Gastrocnemius medialis (tissue), 4 donors: ENCODE measurements around the gene VASN. TPM values are rescaled to one million over a fixed set of nuclear protein-coding genes. Genes with fewer than 3 reads are reported as not detected.
A peak's percentile ranks its signal among the peaks of the same experiment; 100 is the strongest.

Source experiments
- ATAC-seq, 2 donors: fragments of 150-250 bp; one replicate each; pipeline ENCODE4 v1.9.1; 2016
- DNase-seq, 2 donors: peaks; one replicate each; pipeline ENCODE4 v3.0.0-alpha.2; 2019
- H3K27ac ChIP-seq, 4 donors: fragments of 200-600 bp; sonication (generic); 1 replicate in 1 of 4; 2 replicates in 3 of 4; pipeline ENCODE4 v1.5.1; 2016 to 2018; ENCODE audit warnings: mild to moderate bottlenecking in 2 of 4, moderate library complexity in 1 of 4
- H3K27me3 ChIP-seq, 3 donors: fragments of 200-600 bp; sonication (generic) in 2 of 3; 1 replicate in 1 of 3; 2 replicates in 2 of 3; pipeline versions ENCODE4 v1.5.1 to v1.6.0; 2016 to 2019; ENCODE audit warnings: mild to moderate bottlenecking in 1 of 3, moderate library complexity in 1 of 3
- H3K36me3 ChIP-seq, 2 donors: fragments of 200-600 bp; sonication (generic) in 1 of 2; one replicate each; pipeline ENCODE4 v1.5.1; 2017 to 2018
- H3K4me1 ChIP-seq, 2 donors: fragments of 200-600 bp; sonication (generic) in 1 of 2; one replicate each; pipeline ENCODE4 v1.5.1; 2016 to 2017; ENCODE audit warnings: mild to moderate bottlenecking in 2 of 2
- H3K4me3 ChIP-seq, 4 donors: fragments of 200-600 bp; sonication (generic) in 3 of 4; 1 replicate in 1 of 4; 2 replicates in 3 of 4; pipeline ENCODE4 v1.5.1; 2016 to 2019; ENCODE audit warnings: mild to moderate bottlenecking in 2 of 4
- H3K9me3 ChIP-seq, 3 donors: fragments of 200-600 bp; sonication (generic) in 2 of 3; 1 replicate in 1 of 3; 2 replicates in 2 of 3; pipeline ENCODE4 v1.5.1; 2016 to 2019
- POLR2A ChIP-seq, 2 donors: fragments of 450-650 bp; IDR thresholded peaks; one replicate each; pipeline ENCODE4 v1.6.1; 2017; ENCODE audit warnings: antibody characterized with exemption in 2 of 2, mild to moderate bottlenecking in 2 of 2, moderate library complexity in 2 of 2
- in situ Hi-C, 4 donors: fragments of 200-750 bp; cut with MboI; loops; one replicate each; pipeline versions ENCODE4 v1.15.0 to v1.8.0; 2017; ENCODE audit warnings: low sequenced_read_pairs in 4 of 4
- intact Hi-C: fragments of 100-400 bp; cut with DNase I; formaldehyde crosslinking; loops from one replicate; pipeline ENCODE4 v1.15.1; 2023; ENCODE audit warnings: low total_unique reads
- total RNA-seq, 4 donors: library from RNA; depleted of rRNA; stranded (reverse); fragments of >200 nt; gene quantifications; one replicate each; pipeline versions ENCODE4 v1.1.0 to v1.2.3, GENCODE V29; 2016
- TF ChIP-seq, protein P1 (sequence below), 5 experiments: fragments of 450-650 bp in 3 of 5; fragments of 200-600 bp in 2 of 5; sonication (generic) in 2 of 5; IDR thresholded peaks in 4 of 5; conservative IDR thresholded peaks in 1 of 5; 1 replicate in 4 of 5; 2 replicates in 1 of 5; pipeline ENCODE4 v1.5.1; 2016 to 2019; ENCODE audit warnings: antibody characterized with exemption in 5 of 5, mild to moderate bottlenecking in 3 of 5, moderate library complexity in 3 of 5

Gene VASN
- total RNA-seq, 4 donors from 2014 or later = 2.4 to 12.8 (median 3.7) TPM

DNA sequence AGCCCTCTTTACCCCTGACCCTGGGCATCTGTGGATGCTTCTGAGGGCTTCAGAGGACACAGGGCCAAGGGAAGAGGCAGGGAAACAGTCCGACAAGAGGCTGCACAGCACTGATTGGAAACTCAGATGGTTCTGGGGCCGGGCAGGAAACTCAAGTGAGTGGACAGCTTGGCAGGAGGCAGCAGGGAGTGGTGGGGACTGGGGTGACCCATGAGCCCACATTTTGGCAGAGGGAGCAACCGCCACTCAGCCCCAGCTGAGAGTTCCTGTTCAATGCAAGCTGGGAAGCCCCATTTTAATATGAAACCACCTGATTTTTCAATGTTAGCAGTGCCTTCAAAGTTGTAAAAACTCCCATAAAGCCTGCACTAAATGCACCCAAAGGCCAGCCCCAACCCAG is 1.5 kb upstream of the VASN start:
- ATAC-seq (no peak), DNase-seq (no peak)
- no peaks in the 10 kb centered on the region for H3K9me3 ChIP-seq
- H3K4me1 ChIP-seq = peaks cover 16 to 17% of the 10 kb centered on the region in 2 donors
- H3K27me3 ChIP-seq = no peaks in the 10 kb centered on the region
- TF ChIP-seq, protein P1, sequence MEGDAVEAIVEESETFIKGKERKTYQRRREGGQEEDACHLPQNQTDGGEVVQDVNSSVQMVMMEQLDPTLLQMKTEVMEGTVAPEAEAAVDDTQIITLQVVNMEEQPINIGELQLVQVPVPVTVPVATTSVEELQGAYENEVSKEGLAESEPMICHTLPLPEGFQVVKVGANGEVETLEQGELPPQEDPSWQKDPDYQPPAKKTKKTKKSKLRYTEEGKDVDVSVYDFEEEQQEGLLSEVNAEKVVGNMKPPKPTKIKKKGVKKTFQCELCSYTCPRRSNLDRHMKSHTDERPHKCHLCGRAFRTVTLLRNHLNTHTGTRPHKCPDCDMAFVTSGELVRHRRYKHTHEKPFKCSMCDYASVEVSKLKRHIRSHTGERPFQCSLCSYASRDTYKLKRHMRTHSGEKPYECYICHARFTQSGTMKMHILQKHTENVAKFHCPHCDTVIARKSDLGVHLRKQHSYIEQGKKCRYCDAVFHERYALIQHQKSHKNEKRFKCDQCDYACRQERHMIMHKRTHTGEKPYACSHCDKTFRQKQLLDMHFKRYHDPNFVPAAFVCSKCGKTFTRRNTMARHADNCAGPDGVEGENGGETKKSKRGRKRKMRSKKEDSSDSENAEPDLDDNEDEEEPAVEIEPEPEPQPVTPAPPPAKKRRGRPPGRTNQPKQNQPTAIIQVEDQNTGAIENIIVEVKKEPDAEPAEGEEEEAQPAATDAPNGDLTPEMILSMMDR (IDR thresholded peaks at IDR 0.05 in 4 of 5, conservative IDR thresholded peaks at IDR 0.05 in 1 of 5) = no peak
- TF ChIP-seq POLR2A (IDR thresholded peaks at IDR 0.05) = no peak
- H3K36me3 ChIP-seq = no peaks in the 10 kb centered on the region
- in situ Hi-C loops = no loop called here
- no peak overlapping the region for H3K4me3 ChIP-seq
- intact Hi-C loops = loop anchor here (2.0 kb wide), 1 partner anchor 19 kb away; the partner anchor contains the start of gene PAM16
- H3K27ac ChIP-seq = peak overlapping the region; percentile 73 to 84 (median 82)

DNA sequence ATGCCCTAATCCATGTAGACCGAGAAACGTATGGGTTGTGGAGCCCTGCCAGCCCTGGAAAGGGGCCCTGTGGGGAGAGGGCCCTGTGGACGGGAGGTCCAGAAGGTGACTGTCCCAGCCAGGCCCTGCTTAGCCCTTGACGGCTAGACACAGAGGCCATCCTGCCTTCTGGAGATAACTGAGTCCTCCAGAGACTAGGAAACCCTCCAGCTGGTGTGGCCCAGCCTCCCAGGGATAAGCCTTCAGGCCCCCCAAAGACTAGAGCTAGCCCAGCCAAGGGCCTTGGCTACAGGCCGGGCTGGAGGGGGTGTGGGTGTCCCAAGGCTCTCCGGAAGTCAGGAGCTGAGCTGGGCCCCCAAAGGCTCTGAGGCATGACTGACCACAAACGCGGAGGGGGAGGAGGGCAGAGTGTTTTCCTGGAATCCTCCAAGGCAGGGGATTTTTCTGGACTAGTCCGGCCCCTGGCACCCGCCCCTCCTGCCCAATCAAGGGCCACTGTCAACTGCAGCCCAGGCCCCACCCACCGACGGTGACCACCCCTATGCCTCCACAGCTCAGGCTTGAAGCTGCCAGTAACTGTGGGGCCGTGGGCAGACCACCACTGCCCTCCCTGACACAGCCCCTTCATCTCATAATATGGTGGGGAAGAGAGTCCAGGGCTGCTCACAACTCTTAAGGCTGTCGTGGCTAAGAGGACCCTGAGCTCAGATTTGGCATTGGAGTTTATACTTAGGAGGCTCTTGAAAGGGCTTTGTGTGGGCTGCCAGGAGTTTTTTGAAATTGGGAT is 885 bp upstream of the VASN start:
- in situ Hi-C loops (no loop called here), intact Hi-C loops (loop anchor here (2.0 kb wide), 1 partner anchor 20 kb away; the partner anchor contains the start of gene PAM16)
- peak in 1 of 2 donors; percentile 14 for ATAC-seq
- TF ChIP-seq POLR2A (IDR thresholded peaks at IDR 0.05) = no peak
- TF ChIP-seq, protein P1 (IDR thresholded peaks at IDR 0.05 in 4 of 5, conservative IDR thresholded peaks at IDR 0.05 in 1 of 5) = no peak
- Histone ChIP-seq H3K27me3 (no peaks in the 10 kb centered on the region), H3K4me3 (peak overlapping the region in 3 of 4 donors; percentile 52 to 65 (median 58)), H3K9me3 (no peaks in the 10 kb centered on the region), H3K4me1 (peaks cover 17 to 19% of the 10 kb centered on the region in 2 donors), H3K36me3 (no peaks in the 10 kb centered on the region), H3K27ac (peak overlapping the region; percentile 73 to 84 (median 82))
- peak; percentile 27 to 56 for DNase-seq

DNA sequence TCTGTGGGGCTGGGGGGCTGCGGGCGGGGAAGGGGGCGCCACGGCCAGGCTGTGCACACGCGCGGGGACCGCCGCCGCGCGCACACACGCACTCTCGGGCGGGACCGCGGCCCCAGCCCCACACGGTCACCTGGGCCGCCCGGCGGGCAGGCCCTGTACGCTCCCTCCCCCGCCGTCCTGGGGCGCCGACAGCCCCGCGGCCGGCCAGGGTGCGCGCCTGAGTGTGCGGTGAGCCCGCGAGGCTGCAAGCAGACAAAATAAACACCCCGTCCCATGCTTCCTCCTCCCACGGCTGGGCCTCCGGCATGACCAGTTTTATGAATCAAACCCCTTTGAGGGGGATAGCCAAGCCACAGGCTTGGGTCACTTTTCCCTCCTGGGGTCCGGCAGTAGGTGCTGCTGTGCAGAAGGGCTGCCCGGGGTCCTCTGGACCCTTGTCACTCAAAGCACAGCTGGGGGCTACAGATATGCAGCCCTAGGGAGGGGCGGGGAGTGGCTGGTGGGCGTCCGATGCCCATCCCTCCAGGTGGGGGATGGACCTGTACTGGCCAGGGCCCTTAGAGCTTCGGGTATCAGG is 441 bp downstream of the VASN start:
- in situ Hi-C loops = no loop called here
- intact Hi-C loops = no loop called here
- ATAC-seq = peak; percentile 17 to 20

DNA sequence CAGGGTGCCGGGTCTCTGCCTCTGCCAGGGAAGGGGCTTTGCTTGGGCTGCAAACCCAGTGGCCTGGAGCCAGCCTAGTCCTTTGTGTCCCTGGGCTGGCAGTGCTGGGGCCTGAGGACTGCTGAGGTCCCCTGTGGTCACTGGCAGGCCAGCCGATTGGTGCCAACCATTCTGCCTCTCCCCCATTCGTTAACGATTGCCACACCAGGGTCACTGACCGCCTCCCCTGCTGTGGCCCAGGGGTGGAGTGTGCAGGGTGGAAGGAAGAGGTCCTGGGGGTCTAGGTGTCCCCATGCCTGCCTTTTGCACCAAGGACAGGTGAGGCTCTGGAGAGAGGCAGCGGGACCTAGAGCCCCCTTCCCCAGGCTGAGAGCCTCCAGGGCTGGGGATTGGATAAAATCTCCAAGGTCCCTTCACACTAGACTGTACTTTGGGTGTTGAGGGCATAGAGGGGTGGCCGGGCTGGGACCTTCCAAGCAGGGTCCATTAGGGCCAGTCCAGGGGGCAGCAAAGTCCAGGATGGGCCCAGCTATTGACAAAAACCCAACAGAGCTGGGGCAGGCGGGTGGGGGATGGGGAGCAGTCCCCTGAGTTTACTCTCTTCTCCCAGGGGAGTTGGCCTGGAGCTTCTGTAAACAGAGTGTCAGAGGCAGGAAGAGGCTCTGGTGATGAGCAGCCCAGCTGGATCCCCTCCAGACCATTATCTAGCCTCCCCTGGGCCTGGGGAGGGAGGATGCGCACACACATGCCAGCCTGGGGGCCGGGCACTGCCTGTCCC is 1.1 kb downstream of the VASN start:
- Histone ChIP-seq H3K27ac (peak overlapping the region; percentile 73 to 84 (median 82)), H3K27me3 (no peaks in the 10 kb centered on the region), H3K4me3 (peak overlapping the region; percentile 39 to 65 (median 55)), H3K36me3 (no peaks in the 10 kb centered on the region), H3K4me1 (peaks cover 30 to 39% of the 10 kb centered on the region in 2 donors), H3K9me3 (no peaks in the 10 kb centered on the region)
- DNase-seq = no peak
- no peak for ATAC-seq
- in situ Hi-C loops = no loop called here
- TF ChIP-seq, protein P1 (IDR thresholded peaks at IDR 0.05 in 4 of 5, conservative IDR thresholded peaks at IDR 0.05 in 1 of 5) = no peak
- no peak for TF ChIP-seq POLR2A (IDR thresholded peaks at IDR 0.05)
- intact Hi-C loops = no loop called here

More for the DNA sequence above, 441 bp downstream of the VASN start:
- no peak for DNase-seq
- peaks cover 25 to 32% of the 10 kb centered on the region in 2 donors for H3K4me1 ChIP-seq
- H3K9me3 ChIP-seq = no peaks in the 10 kb centered on the region
- H3K27ac ChIP-seq = peak overlapping the region; percentile 73 to 84 (median 82)
- H3K36me3 ChIP-seq = no peaks in the 10 kb centered on the region
- H3K4me3 ChIP-seq = peak overlapping the region; percentile 39 to 65 (median 55)
- TF ChIP-seq POLR2A (IDR thresholded peaks at IDR 0.05) = no peak
- TF ChIP-seq, protein P1 (IDR thresholded peaks at IDR 0.05 in 4 of 5, conservative IDR thresholded peaks at IDR 0.05 in 1 of 5) = no peak
- no peaks in the 10 kb centered on the region for H3K27me3 ChIP-seq
